CD4-positive, alpha-beta T cell (primary cell): Measurements from ENCODE around the gene SNX11. TPM values are rescaled to one million over a fixed set of nuclear protein-coding genes. Genes with fewer than 3 reads are reported as not detected.

Experiments
- ATAC-seq: fragments of 200-7000 bp; cut with Tn5 transposase; one replicate; pipeline ENCODE4 v1.10.0; 2022; ENCODE audit warnings: mild to moderate bottlenecking; ENCODE audit not compliant: poor library complexity
- CTCF ChIA-PET: fragments of 350-600 bp; sonication (Branson Sonifier 250); formaldehyde crosslinking; loops from one replicate; lab custom pipeline; 2021; ENCODE audit warnings: antibody characterized with exemption, inconsistent platforms; lab: Charles Lee
- POLR2A ChIA-PET: fragments of 350-600 bp; sonication (Branson Sonifier 250); formaldehyde crosslinking; loops from one replicate; lab custom pipeline; 2021; ENCODE audit warnings: antibody characterized with exemption, inconsistent platforms; lab: Charles Lee
- DNase-seq, 14 experiments: peaks; one replicate each; pipeline ENCODE4 v3.0.0-alpha.2; 2013 to 2020; ENCODE audit warnings: mixed read lengths in 2 of 14
- H3K27ac ChIP-seq, 2 donors: one replicate each; pipeline versions ENCODE4 v1.5.1 to v1.7.0; 2013; ENCODE audit warnings: low read length in 2 of 2, low read depth in 1 of 2, mild to moderate bottlenecking in 1 of 2
- H3K27me3 ChIP-seq, 2 experiments: 1 replicate in 1 of 2; 2 replicates in 1 of 2; pipeline versions ENCODE4 v1.6.1 to v1.7.0; 2013; ENCODE audit warnings: low read length in 2 of 2, control low read depth in 1 of 2, mild to moderate bottlenecking in 1 of 2, moderate library complexity in 1 of 2; ENCODE audit not compliant: insufficient read depth in 2 of 2, control insufficient read depth in 1 of 2
- H3K36me3 ChIP-seq: one replicate; pipeline ENCODE4 v1.6.1; 2013; ENCODE audit warnings: low read length, control low read depth; ENCODE audit not compliant: insufficient read depth
- H3K4me1 ChIP-seq: one replicate; pipeline ENCODE4 v1.6.1; 2013; ENCODE audit warnings: low read length, control low read depth; ENCODE audit not compliant: insufficient read depth
- H3K4me3 ChIP-seq: one replicate; pipeline ENCODE4 v1.5.1; 2013; ENCODE audit warnings: mild to moderate bottlenecking, low read length, moderate library complexity
- H3K9me3 ChIP-seq, 2 experiments: 1 replicate in 1 of 2; 2 replicates in 1 of 2; pipeline versions ENCODE4 v1.6.1 to v1.7.0; 2013; ENCODE audit warnings: low read length in 2 of 2, mild to moderate bottlenecking in 2 of 2, control low read depth in 1 of 2, moderate library complexity in 1 of 2; ENCODE audit not compliant: control insufficient read depth in 1 of 2, insufficient read depth in 1 of 2
- H3K27ac Mint-ChIP-seq: one replicate; pipeline ENCODE4 v1.8.0; 2020; ENCODE audit warnings: mixed read lengths
- H3K27me3 Mint-ChIP-seq: one replicate; pipeline ENCODE4 v1.8.0; 2021; ENCODE audit warnings: mixed read lengths
- H3K36me3 Mint-ChIP-seq: one replicate; pipeline ENCODE4 v1.8.0; 2021; ENCODE audit warnings: low read depth, mixed read lengths
- H3K4me1 Mint-ChIP-seq: one replicate; pipeline ENCODE4 v1.8.0; 2021; ENCODE audit warnings: low read depth, mixed read lengths
- H3K4me3 Mint-ChIP-seq: one replicate; pipeline ENCODE4 v1.8.0; 2020; ENCODE audit warnings: mild to moderate bottlenecking, mixed read lengths
- H3K9me3 Mint-ChIP-seq: one replicate; pipeline ENCODE4 v1.8.0; 2020; ENCODE audit warnings: mixed read lengths
- CTCF ChIP-seq: fragments of 200-600 bp; IDR thresholded peaks from one replicate; pipeline ENCODE4 v1.8.0; 2022; ENCODE audit warnings: antibody characterized with exemption, mild to moderate bottlenecking
- intact Hi-C, 2 experiments: fragments of 100-400 bp; cut with DNase I in 1 of 2; cut with micrococcal nuclease in 1 of 2; formaldehyde crosslinking; loops; one replicate each; pipeline versions ENCODE4 v1.15.1 to v1.9.0; 2023 to 2025; cut with DNase I, micrococcal nuclease
- total RNA-seq, 174 experiments: library from RNA in 2 of 174; stranded (reverse) in 2 of 174; gene quantifications; one replicate each; pipeline ENCODE4 v1.2.3 and lab custom pipeline; 2021 to 2026

SNX11 gene
- total RNA-seq, 2 experiments from 2014 or later: 6.8 to 8.7 TPM

DNA sequence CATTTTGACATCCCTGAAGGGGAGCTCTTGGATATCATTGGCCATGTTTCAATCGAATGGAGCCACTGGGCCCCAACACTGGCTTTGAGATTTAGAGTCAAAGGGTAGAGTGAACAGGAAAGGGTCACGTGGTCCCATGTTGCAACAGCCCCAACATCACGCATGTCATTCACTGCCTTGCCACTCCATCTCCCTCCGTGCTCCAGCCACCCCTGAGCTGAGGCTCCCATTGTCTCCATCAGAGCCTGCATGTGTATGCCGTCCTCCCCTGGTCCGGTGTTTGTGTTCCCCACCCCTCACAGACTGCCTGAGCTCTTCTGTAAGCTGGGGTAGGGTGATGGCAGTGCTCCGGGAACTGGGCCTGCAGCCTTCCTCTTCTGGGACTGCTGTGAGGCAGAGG, 47.3 kb upstream of the SNX11 start:
- peaks cover under 1% of the 10 kb centered on the region for H3K4me1 ChIP-seq
- no peaks in the 10 kb centered on the region for H3K27me3 ChIP-seq
- DNase-seq (no peak), ATAC-seq (no peak)
- H3K4me3 ChIP-seq: no peak overlapping the region
- ChIA-PET POLR2A (interaction anchor here (2.0 kb wide), 1 partner anchor 12 kb away, joined by 9 read pairs; the partner anchor contains the start of gene NFE2L1), CTCF (no interaction called here)
- Mint-ChIP-seq H3K36me3 (peaks cover 88% of the 10 kb centered on the region), H3K4me1 (peaks cover 4% of the 10 kb centered on the region), H3K27me3 (no peaks in the 10 kb centered on the region), H3K9me3 (no peaks in the 10 kb centered on the region), H3K4me3 (no peak overlapping the region), H3K27ac (no peak overlapping the region)
- H3K27ac ChIP-seq: no peak overlapping the region
- H3K9me3 ChIP-seq: no peaks in the 10 kb centered on the region
- no peak for TF ChIP-seq CTCF
- intact Hi-C loops: no loop called here
- peaks cover 86% of the 10 kb centered on the region for H3K36me3 ChIP-seq

DNA sequence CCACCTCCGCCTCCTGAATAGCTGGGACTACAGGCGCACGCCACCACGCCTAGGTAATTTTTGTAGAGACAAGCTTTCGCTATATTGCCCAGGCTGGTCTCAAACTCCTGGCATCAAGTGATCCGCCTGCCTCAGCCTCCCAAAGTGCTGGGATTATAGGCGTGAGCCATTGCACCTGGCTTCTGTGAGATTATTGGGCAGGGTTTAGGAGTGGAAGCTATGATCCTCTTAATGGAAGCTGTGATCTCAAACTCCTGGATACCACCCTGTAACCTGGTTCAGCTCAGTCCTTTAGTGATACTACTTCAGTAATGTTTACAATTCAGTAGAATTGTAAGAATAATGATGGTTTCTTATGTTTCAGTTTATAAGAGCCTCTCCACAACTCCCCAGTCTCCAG, 45.3 kb upstream of the SNX11 start:
- ChIA-PET CTCF (no interaction called here), POLR2A (interaction anchor here (1.2 kb wide), 1 partner anchor 14 kb away, joined by 4 read pairs; the partner anchor contains the start of gene NFE2L1)
- Histone ChIP-seq H3K9me3 (no peaks in the 10 kb centered on the region), H3K27ac (no peak overlapping the region), H3K36me3 (peaks cover 81% of the 10 kb centered on the region), H3K27me3 (no peaks in the 10 kb centered on the region), H3K4me3 (no peak overlapping the region), H3K4me1 (no peaks in the 10 kb centered on the region)
- DNase-seq: no peak
- Mint-ChIP-seq H3K4me3 (no peak overlapping the region), H3K9me3 (no peaks in the 10 kb centered on the region), H3K36me3 (peaks cover 84% of the 10 kb centered on the region), H3K4me1 (no peaks in the 10 kb centered on the region), H3K27me3 (no peaks in the 10 kb centered on the region), H3K27ac (no peak overlapping the region)
- no peak for ATAC-seq
- TF ChIP-seq CTCF: no peak
- intact Hi-C loops: no loop called here

DNA sequence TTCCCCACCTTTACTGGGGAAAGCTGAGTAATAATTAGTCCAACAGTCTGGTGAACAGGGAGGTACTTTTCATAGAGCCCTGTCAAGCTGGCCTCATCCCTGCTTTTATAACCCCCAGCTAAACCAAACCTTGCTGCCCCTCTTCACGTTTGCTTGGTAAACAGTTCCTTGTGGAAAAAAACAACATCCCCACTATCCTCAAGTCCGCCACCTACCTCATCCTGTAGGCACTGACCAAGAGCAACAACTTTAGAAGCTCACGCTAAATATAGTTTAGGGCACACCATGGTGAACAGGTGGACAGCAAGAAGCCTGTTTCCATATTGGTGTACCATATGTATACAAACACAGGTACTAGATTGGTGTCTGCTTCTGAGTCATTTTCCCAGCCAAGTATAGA, 42.9 kb upstream of the SNX11 start:
- Mint-ChIP-seq H3K4me3 (no peak overlapping the region), H3K36me3 (peaks cover 70% of the 10 kb centered on the region), H3K9me3 (no peaks in the 10 kb centered on the region), H3K27me3 (no peaks in the 10 kb centered on the region), H3K4me1 (no peaks in the 10 kb centered on the region), H3K27ac (no peak overlapping the region)
- intact Hi-C loops: loop anchor here in 1 of 2 experiments (5.0 kb wide), 1 partner anchor 418 kb away; no protein-coding TSS in a partner anchor
- Histone ChIP-seq H3K27ac (no peak overlapping the region), H3K36me3 (peaks cover 64% of the 10 kb centered on the region), H3K4me1 (no peaks in the 10 kb centered on the region), H3K4me3 (no peak overlapping the region), H3K9me3 (no peaks in the 10 kb centered on the region), H3K27me3 (no peaks in the 10 kb centered on the region)
- no peak for TF ChIP-seq CTCF
- POLR2A ChIA-PET: interaction anchor here (2.3 kb wide), 1 partner anchor 16 kb away, joined by 9 read pairs; the partner anchor contains the start of gene NFE2L1
- DNase-seq (no peak), ATAC-seq (no peak)
- CTCF ChIA-PET: interaction anchor here (0.8 kb wide), 1 partner anchor 10 kb away, joined by 5 read pairs; no protein-coding TSS in a partner anchor
